Measurements from ENCODE around the gene SSR3. TPM values are rescaled to one million over a fixed set of nuclear protein-coding genes. Genes with fewer than 3 reads are reported as not detected.

Gene SSR3
- total and polyA plus RNA-seq, 2 donors (not counting 1 experiment from before 2014, with no cell fraction given): 159 to 355 TPM

- Histone ChIP-seq H3K9ac (ENCODE audit: insufficient read depth, low read length) (peak overlapping the region; percentile 92), H3K4me2 (ENCODE audit: extremely low read depth, insufficient read depth, low read length) (peak overlapping the region; percentile 95), H3K36me3 (ENCODE audit: control insufficient read depth, insufficient read depth, low read length) (peaks cover 2% of the 10 kb centered on the region), H2AFZ (ENCODE audit: low read length) (no peak overlapping the region), H3K27ac (ENCODE audit: insufficient read depth, low read length) (peak overlapping the region; percentile 88), H3K4me1 (ENCODE audit: control insufficient read depth, extremely low read depth, insufficient read depth, low read length) (peaks cover 5% of the 10 kb centered on the region), H3K27me3 (ENCODE audit: control insufficient read depth, insufficient read depth, low read length) (no peaks in the 10 kb centered on the region), H3K4me3 (replicated peaks in 1 of 4; ENCODE audit: control extremely low read depth in 1 of 4, insufficient read depth in 1 of 4, low read depth in 3 of 4, low read length in 4 of 4) (peak overlapping the region; percentile 81 to 98 (median 84)), H3K79me2 (ENCODE audit: control insufficient read depth, insufficient read depth, low read length) (peaks cover 54% of the 10 kb centered on the region), H3K9me3 (ENCODE audit: control insufficient read depth, insufficient read depth, low read depth, low read length) (no peaks in the 10 kb centered on the region), H4K20me1 (ENCODE audit: control insufficient read depth, extremely low read depth, insufficient read depth, low read length) (no peaks in the 10 kb centered on the region)
- TF ChIP-seq CTCF (conservative IDR thresholded peaks at IDR 0.05 in 1 of 2, IDR thresholded peaks at IDR 0.05 in 1 of 2; ENCODE audit: low read depth in 1 of 2, low read length in 2 of 2) (no peak), EZH2 (IDR thresholded peaks at IDR 0.05; ENCODE audit: low read length, missing control alignments) (no peak)
- no peak for DNase-seq (ENCODE audit: low read depth in 2 of 2)
Measured at GRCh38 chr3:156554515-156554841, 439 bp downstream of the SSR3 start.

GRCh38 chr3:156553705-156554356 lies 1.1 kb downstream of the SSR3 start:
- H4K20me1 ChIP-seq (ENCODE audit: control insufficient read depth, extremely low read depth, insufficient read depth, low read length): no peaks in the 10 kb centered on the region
- H3K4me3 ChIP-seq (replicated peaks in 1 of 4; ENCODE audit: control extremely low read depth in 1 of 4, insufficient read depth in 1 of 4, low read depth in 3 of 4, low read length in 4 of 4): peak overlapping the region; percentile 81 to 98 (median 84)
- H2AFZ ChIP-seq (ENCODE audit: low read length): no peak overlapping the region
- H3K4me1 ChIP-seq (ENCODE audit: control insufficient read depth, extremely low read depth, insufficient read depth, low read length): peaks cover 5% of the 10 kb centered on the region
- H3K27me3 ChIP-seq (ENCODE audit: control insufficient read depth, insufficient read depth, low read length): no peaks in the 10 kb centered on the region
- peaks cover 2% of the 10 kb centered on the region for H3K36me3 ChIP-seq (ENCODE audit: control insufficient read depth, insufficient read depth, low read length)
- H3K9me3 ChIP-seq (ENCODE audit: control insufficient read depth, insufficient read depth, low read depth, low read length): no peaks in the 10 kb centered on the region
- peak overlapping the region; percentile 92 for H3K9ac ChIP-seq (ENCODE audit: insufficient read depth, low read length)
- H3K27ac ChIP-seq (ENCODE audit: insufficient read depth, low read length): peak overlapping the region; percentile 88
- peak overlapping the region; percentile 95 for H3K4me2 ChIP-seq (ENCODE audit: extremely low read depth, insufficient read depth, low read length)
- H3K79me2 ChIP-seq (ENCODE audit: control insufficient read depth, insufficient read depth, low read length): peaks cover 60% of the 10 kb centered on the region
- DNase-seq (ENCODE audit: low read depth in 2 of 2): peak; percentile 77 to 88
- no peak for TF ChIP-seq EZH2 (IDR thresholded peaks at IDR 0.05; ENCODE audit: low read length, missing control alignments)
- TF ChIP-seq CTCF (conservative IDR thresholded peaks at IDR 0.05 in 1 of 2, IDR thresholded peaks at IDR 0.05 in 1 of 2; ENCODE audit: low read depth in 1 of 2, low read length in 2 of 2): no peak

GRCh38 chr3:156552973-156553372 lies 1.9 kb downstream of the SSR3 start:
- DNase-seq (ENCODE audit: low read depth in 2 of 2): no peak
- Histone ChIP-seq H3K4me1 (ENCODE audit: control insufficient read depth, extremely low read depth, insufficient read depth, low read length) (peaks cover 8% of the 10 kb centered on the region), H3K36me3 (ENCODE audit: control insufficient read depth, insufficient read depth, low read length) (peaks cover 5% of the 10 kb centered on the region), H3K27ac (ENCODE audit: insufficient read depth, low read length) (peak overlapping the region; percentile 88), H3K79me2 (ENCODE audit: control insufficient read depth, insufficient read depth, low read length) (peaks cover 69% of the 10 kb centered on the region), H2AFZ (ENCODE audit: low read length) (no peak overlapping the region), H4K20me1 (ENCODE audit: control insufficient read depth, extremely low read depth, insufficient read depth, low read length) (no peaks in the 10 kb centered on the region), H3K4me3 (replicated peaks in 1 of 4; ENCODE audit: control extremely low read depth in 1 of 4, insufficient read depth in 1 of 4, low read depth in 3 of 4, low read length in 4 of 4) (peak overlapping the region; percentile 81 to 98 (median 84)), H3K4me2 (ENCODE audit: extremely low read depth, insufficient read depth, low read length) (peak overlapping the region; percentile 95), H3K9ac (ENCODE audit: insufficient read depth, low read length) (no peak overlapping the region), H3K27me3 (ENCODE audit: control insufficient read depth, insufficient read depth, low read length) (no peaks in the 10 kb centered on the region), H3K9me3 (ENCODE audit: control insufficient read depth, insufficient read depth, low read depth, low read length) (no peaks in the 10 kb centered on the region)
- TF ChIP-seq EZH2 (IDR thresholded peaks at IDR 0.05; ENCODE audit: low read length, missing control alignments): no peak
- TF ChIP-seq CTCF (conservative IDR thresholded peaks at IDR 0.05 in 1 of 2, IDR thresholded peaks at IDR 0.05 in 1 of 2; ENCODE audit: low read depth in 1 of 2, low read length in 2 of 2): no peak
